Fibroblast of peridontal ligament (primary cell): ENCODE data around the gene ARHGEF5.

Source experiments
- DNase-seq: peaks from one replicate; pipeline ENCODE4 v3.0.0-alpha.2; 2010; ENCODE audit errors: extremely low read depth

The ARHGEF5 gene

DNA sequence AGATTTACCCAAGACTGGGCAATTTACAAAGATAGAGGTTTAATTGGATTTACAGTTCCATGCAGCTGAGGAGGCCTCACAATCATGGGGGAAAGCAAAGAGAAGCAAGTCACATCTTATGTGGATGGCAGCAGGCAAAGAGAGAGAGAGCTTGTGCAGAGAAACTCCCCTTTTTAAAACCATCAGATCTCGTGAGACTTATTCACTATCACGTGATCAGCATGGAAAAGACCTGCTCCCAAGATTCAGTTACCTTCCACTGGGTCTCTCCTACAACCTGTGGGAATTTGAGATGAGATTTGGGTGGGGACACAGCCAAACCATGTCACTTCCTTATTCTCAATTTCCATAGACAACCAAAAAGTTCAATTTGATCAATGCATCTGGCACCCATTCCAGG lies 73.2 kb downstream of the ARHGEF5 start:
- no peak for DNase-seq
